B cell (primary cell): ENCODE results near the gene ERGIC1. TPM values are rescaled to one million over a fixed set of nuclear protein-coding genes. Genes with fewer than 3 reads are reported as not detected.

Source experiments
- ATAC-seq: fragments of 200-7000 bp; cut with Tn5 transposase; one replicate; pipeline ENCODE4 v1.10.0; 2021; ENCODE audit warnings: low read depth, mild to moderate bottlenecking, moderate number of reproducible peaks, moderate library complexity
- CTCF ChIA-PET: fragments of 350-600 bp; sonication (Branson Sonifier 250); formaldehyde crosslinking; loops from one replicate; lab custom pipeline; 2021; ENCODE audit warnings: antibody characterized with exemption, inconsistent platforms; lab: Charles Lee
- POLR2A ChIA-PET: fragments of 350-600 bp; sonication (Branson Sonifier 250); formaldehyde crosslinking; loops from one replicate; lab custom pipeline; 2021; ENCODE audit warnings: antibody characterized with exemption; lab: Charles Lee
- DNase-seq: peaks from one replicate; pipeline ENCODE4 v3.0.0; 2013
- H2AFZ ChIP-seq: 2 replicates; pipeline ENCODE4 v1.6.1; 2012; ENCODE audit warnings: mild to moderate bottlenecking, low read depth, low read length; ENCODE audit not compliant: insufficient read depth, poor library complexity, severe bottlenecking
- H3K27ac ChIP-seq, 2 donors: 1 replicate in 1 of 2; 2 replicates in 1 of 2; pipeline ENCODE4 v1.5.1; 2012 to 2013; ENCODE audit warnings: low read length in 2 of 2, mild to moderate bottlenecking in 2 of 2, moderate library complexity in 1 of 2
- H3K27me3 ChIP-seq, 4 experiments: fragments of 200-600 bp in 1 of 4; sonication (generic) in 1 of 4; replicated peaks in 1 of 4; 1 replicate in 2 of 4; 2 replicates in 2 of 4; pipeline versions ENCODE4 v1.6.1 to v1.7.0; 2013 to 2016; ENCODE audit warnings: low read length in 3 of 4, mild to moderate bottlenecking in 2 of 4, mixed read lengths in 1 of 4, moderate library complexity in 1 of 4; ENCODE audit not compliant: insufficient read depth in 4 of 4, control insufficient read depth in 3 of 4; ENCODE audit errors: control extremely low read depth in 1 of 4
- H3K36me3 ChIP-seq, 2 experiments: replicated peaks in 1 of 2; 1 replicate in 1 of 2; 2 replicates in 1 of 2; pipeline versions ENCODE4 v1.6.1 to v1.7.1; 2013; ENCODE audit warnings: low read length in 1 of 2; ENCODE audit not compliant: insufficient read depth in 2 of 2, control insufficient read depth in 1 of 2; ENCODE audit errors: control extremely low read depth in 1 of 2, extremely low read depth in 1 of 2
- H3K4me1 ChIP-seq, 2 donors: fragments of 200-600 bp in 1 of 2; sonication (generic) in 1 of 2; 1 replicate in 1 of 2; 2 replicates in 1 of 2; pipeline versions ENCODE4 v1.5.1 to v1.6.1; 2013 to 2017; ENCODE audit warnings: low read length in 2 of 2; ENCODE audit not compliant: control insufficient read depth in 2 of 2, insufficient read depth in 2 of 2
- H3K4me2 ChIP-seq: replicated peaks from 2 replicates; pipeline ENCODE3; 2012; ENCODE audit warnings: mild to moderate bottlenecking, low read depth, low read length; ENCODE audit not compliant: poor library complexity, severe bottlenecking
- H3K4me3 ChIP-seq, 5 experiments: fragments of 200-600 bp in 1 of 5; sonication (generic) in 1 of 5; 1 replicate in 3 of 5; 2 replicates in 2 of 5; pipeline versions ENCODE4 v1.5.1 to v1.7.0; 2011 to 2016; ENCODE audit warnings: low read length in 4 of 5, mild to moderate bottlenecking in 4 of 5, low read depth in 2 of 5, control low read depth in 1 of 5, moderate library complexity in 1 of 5; ENCODE audit not compliant: insufficient read depth in 1 of 5; ENCODE audit errors: control extremely low read depth in 1 of 5, extremely low read depth in 1 of 5
- H3K79me2 ChIP-seq: fragments of 200-600 bp; sonication (generic); one replicate; pipeline ENCODE4 v1.6.0; 2016; ENCODE audit warnings: low read length; ENCODE audit not compliant: control insufficient read depth, insufficient read depth
- H3K9ac ChIP-seq: fragments of 200-600 bp; sonication (generic); 2 replicates; pipeline ENCODE4 v1.6.1; 2017; ENCODE audit warnings: mild to moderate bottlenecking, low read length, moderate library complexity
- H3K9me3 ChIP-seq, 3 donors: one replicate each; pipeline versions ENCODE4 v1.6.1 to v1.7.1; 2013; ENCODE audit warnings: low read length in 2 of 3; ENCODE audit not compliant: control insufficient read depth in 2 of 3, insufficient read depth in 1 of 3; ENCODE audit errors: control extremely low read depth in 1 of 3
- H4K20me1 ChIP-seq: 2 replicates; pipeline ENCODE4 v1.6.0; 2012; ENCODE audit warnings: mild to moderate bottlenecking, low read length; ENCODE audit not compliant: insufficient read depth, control insufficient read depth, poor library complexity, severe bottlenecking
- H3K27ac Mint-ChIP-seq: one replicate; pipeline ENCODE4 v1.8.0; 2021; ENCODE audit warnings: mixed read lengths
- H3K27me3 Mint-ChIP-seq: one replicate; pipeline ENCODE4 v1.8.0; 2021; ENCODE audit warnings: mixed read lengths
- H3K4me1 Mint-ChIP-seq: one replicate; pipeline ENCODE4 v1.8.0; 2021; ENCODE audit warnings: mixed read lengths
- H3K4me3 Mint-ChIP-seq: one replicate; pipeline ENCODE4 v1.8.0; 2021; ENCODE audit warnings: mixed read lengths
- H3K9me3 Mint-ChIP-seq: one replicate; pipeline ENCODE4 v1.8.0; 2022; ENCODE audit warnings: mixed read lengths; ENCODE audit not compliant: insufficient read depth
- CTCF ChIP-seq: fragments of 200-600 bp; IDR thresholded peaks from one replicate; pipeline ENCODE4 v1.8.0; 2022; ENCODE audit warnings: antibody characterized with exemption, mild to moderate bottlenecking
- EZH2 ChIP-seq: IDR thresholded peaks from 2 replicates; pipeline ENCODE4 v1.6.1; 2012; ENCODE audit warnings: borderline replicate concordance, low read depth, mild to moderate bottlenecking, moderate library complexity, low read length; ENCODE audit not compliant: insufficient read depth, poor library complexity, severe bottlenecking
- WGBS: methylation state at CpG from one replicate; pipeline ENCODE4 v1.1.5; 2013; ENCODE audit warnings: missing lambda C conversion rate; ENCODE audit not compliant: insufficient coverage; 5-methylcytosine and 5-hydroxymethylcytosine counted together
- intact Hi-C: fragments of 100-400 bp; cut with micrococcal nuclease; formaldehyde crosslinking; loops from one replicate; pipeline ENCODE4 v1.10.0; 2022
- polyA plus RNA-seq: library from polyadenylated mRNA; depleted of rRNA; stranded (reverse); fragments of >200 nt; gene quantifications from 2 replicates; pipeline ENCODE4 v1.2.3, GENCODE V29; 2012
- total RNA-seq, 2 donors: library from RNA; stranded (reverse); fragments of 120-200 nt in 1 of 2; gene quantifications; 1 replicate in 1 of 2; 2 replicates in 1 of 2; pipeline versions ENCODE4 v1.2.3 to v1.2.4, GENCODE V29; 2013 to 2022

ERGIC1 gene
- total and polyA plus RNA-seq, 2 donors (not counting 1 experiment from before 2014, with no cell fraction given): 86.3 to 140 TPM

GRCh38 chr5:172797771-172798191 is 36.3 kb upstream of the ERGIC1 start:
- Mint-ChIP-seq H3K27ac (no peak overlapping the region), H3K4me3 (no peak overlapping the region), H3K27me3 (no peaks in the 10 kb centered on the region), H3K4me1 (peaks cover 7% of the 10 kb centered on the region), H3K9me3 (no peaks in the 10 kb centered on the region)
- H3K4me1 ChIP-seq: peaks cover 0 to 10% of the 10 kb centered on the region in 2 donors
- TF ChIP-seq CTCF: no peak
- TF ChIP-seq EZH2: no peak
- ChIA-PET POLR2A (no interaction called here), CTCF (interaction anchor here (1.0 to 2.0 kb wide), 3 partner anchors 10 to 83 kb away, joined by 3 to 5 read pairs (median 4); no protein-coding TSS in a partner anchor)
- H3K79me2 ChIP-seq: no peaks in the 10 kb centered on the region
- no peak for DNase-seq
- no peaks in the 10 kb centered on the region for H3K36me3 ChIP-seq
- ATAC-seq: no peak
- no peak overlapping the region for H3K27ac ChIP-seq
- H3K9me3 ChIP-seq: peaks cover 0 to 11% (median 2%) of the 10 kb centered on the region in 3 donors
- no peak overlapping the region for H3K4me3 ChIP-seq
- no peaks in the 10 kb centered on the region for H4K20me1 ChIP-seq
- no peak overlapping the region for H3K9ac ChIP-seq
- 75% methylated on average over 5 of the region's 5 CpGs for WGBS
- H3K27me3 ChIP-seq: no peaks in the 10 kb centered on the region
- no peak overlapping the region for H3K4me2 ChIP-seq
- intact Hi-C loops: no loop called here
- no peak overlapping the region for H2AFZ ChIP-seq

GRCh38 chr5:172798422-172799215 is 35.4 kb upstream of the ERGIC1 start:
- 88% methylated on average over 9 of the region's 14 CpGs for WGBS
- Mint-ChIP-seq H3K27ac (no peak overlapping the region), H3K4me1 (peaks cover 7% of the 10 kb centered on the region), H3K9me3 (no peaks in the 10 kb centered on the region), H3K27me3 (no peaks in the 10 kb centered on the region), H3K4me3 (no peak overlapping the region)
- no peak overlapping the region for H3K4me3 ChIP-seq
- intact Hi-C loops: no loop called here
- no peaks in the 10 kb centered on the region for H3K36me3 ChIP-seq
- no peaks in the 10 kb centered on the region for H3K27me3 ChIP-seq
- no peak overlapping the region for H3K27ac ChIP-seq
- no peak for TF ChIP-seq EZH2
- TF ChIP-seq CTCF: no peak
- H3K4me2 ChIP-seq: no peak overlapping the region
- H3K79me2 ChIP-seq: no peaks in the 10 kb centered on the region
- H3K4me1 ChIP-seq: peaks cover 0 to 5% of the 10 kb centered on the region in 2 donors
- H4K20me1 ChIP-seq: no peaks in the 10 kb centered on the region
- no peak overlapping the region for H3K9ac ChIP-seq
- CTCF ChIA-PET: interaction anchor here (1.3 to 2.0 kb wide), 2 partner anchors 26 to 84 kb away, joined by 4 to 5 read pairs; no protein-coding TSS in a partner anchor
- ATAC-seq (no peak), DNase-seq (no peak)
- peaks cover 0 to 9% (median 2%) of the 10 kb centered on the region in 3 donors for H3K9me3 ChIP-seq
- no peak overlapping the region for H2AFZ ChIP-seq
- POLR2A ChIA-PET: interaction anchor here (0.6 kb wide), 1 partner anchor 267 kb away, joined by 3 read pairs; no protein-coding TSS in a partner anchor
